HepG2 (cell line): ENCODE data around the gene TRAPPC12. TPM values are rescaled to one million over a fixed set of nuclear protein-coding genes. Genes with fewer than 3 reads are reported as not detected.

Experiments
- ATAC-seq: fragments of 200-7000 bp; cut with Tn5 transposase; 3 replicates; pipeline ENCODE4 v1.9.1; 2020; ENCODE audit warnings: mild to moderate bottlenecking, moderate library complexity
- BruUV-seq: library from RNA; stranded (reverse); fragments of 400-500 nt; replicated peaks from 2 replicates; lab custom pipeline; 2021; lab: Mats Ljungman, UMichigan
- CTCF ChIA-PET: fragments of 300-600 bp; formaldehyde crosslinking; extraction: SDS; loops from one replicate; lab custom pipeline; 2021; ENCODE audit warnings: low total read pairs, inconsistent platforms, low intra/inter-chr PET ratio; lab: Yijun Ruan, JAX
- POLR2A ChIA-PET: fragments of 350-600 bp; sonication (Branson Sonifier 250); formaldehyde crosslinking; loops from one replicate; lab custom pipeline; 2020; ENCODE audit warnings: antibody characterized with exemption, inconsistent platforms; lab: Yijun Ruan, JAX
- DNase-seq: peaks from one replicate; pipeline ENCODE4 v3.0.0-alpha.2; 2015; ENCODE audit warnings: low spot score
- FAIRE-seq: peaks from 3 replicates; lab custom pipeline; 2011; peaks lifted over from hg19 to GRCh38; lab: Jason Lieb, UNC
- H2AFZ ChIP-seq: one replicate; pipeline ENCODE4 v1.6.1; 2011; ENCODE audit warnings: low read length, inconsistent platforms
- H3K27ac ChIP-seq: fragments of 300-600 bp; 3 replicates; pipeline ENCODE4 v1.8.0; 2011; ENCODE audit warnings: mixed run types, mild to moderate bottlenecking, mixed read lengths, low read length, inconsistent platforms; ENCODE audit not compliant: insufficient read depth; ENCODE audit errors: extremely low read length
- H3K27me3 ChIP-seq, 2 experiments: fragments of 200-600 bp in 1 of 2; 2 replicates in 1 of 2; 3 replicates in 1 of 2; pipeline versions ENCODE4 v1.6.0 to v1.8.0; 2011; ENCODE audit warnings: low read length in 2 of 2, mild to moderate bottlenecking in 2 of 2, moderate library complexity in 2 of 2, inconsistent platforms in 1 of 2; ENCODE audit not compliant: insufficient read depth in 2 of 2, control insufficient read depth in 1 of 2
- H3K36me3 ChIP-seq, 2 experiments: fragments of 200-600 bp in 1 of 2; replicated peaks in 1 of 2; 2 replicates in 1 of 2; 3 replicates in 1 of 2; pipeline versions ENCODE4 v1.5.1 to v1.8.0; 2011; ENCODE audit warnings: low read length in 2 of 2, inconsistent platforms in 1 of 2; ENCODE audit not compliant: insufficient read depth in 2 of 2, control insufficient read depth in 1 of 2
- H3K4me1 ChIP-seq: 2 replicates; pipeline ENCODE4 v1.5.1; 2012; ENCODE audit warnings: low read length, inconsistent platforms; ENCODE audit not compliant: insufficient read depth
- H3K4me2 ChIP-seq: 2 replicates; pipeline ENCODE4 v1.6.0; 2011; ENCODE audit warnings: low read depth, low read length, inconsistent platforms
- H3K4me3 ChIP-seq, 3 experiments: fragments of 200-600 bp in 1 of 3; sonication (generic), shearing (Covaris generic) in 1 of 3; replicated peaks in 1 of 3; 2 replicates each; pipeline ENCODE4 v1.5.1; 2011 to 2016; ENCODE audit warnings: low read length in 3 of 3, inconsistent platforms in 2 of 3, low read depth in 2 of 3, mild to moderate bottlenecking in 2 of 3, control low read depth in 1 of 3, mixed read lengths in 1 of 3; ENCODE audit not compliant: insufficient read depth in 1 of 3
- H3K79me2 ChIP-seq: one replicate; pipeline ENCODE4 v1.6.1; 2011; ENCODE audit warnings: low read length, inconsistent platforms; ENCODE audit not compliant: insufficient read depth
- H3K9ac ChIP-seq: 2 replicates; pipeline ENCODE4 v1.6.0; 2011; ENCODE audit warnings: mild to moderate bottlenecking, low read depth, low read length, inconsistent platforms; ENCODE audit not compliant: insufficient read depth
- H3K9me3 ChIP-seq: 2 replicates; pipeline ENCODE4 v1.5.1; 2012; ENCODE audit warnings: mild to moderate bottlenecking, low read length
- H4K20me1 ChIP-seq: 2 replicates; pipeline ENCODE4 v1.6.0; 2011; ENCODE audit warnings: inconsistent platforms, mild to moderate bottlenecking, low read length, moderate library complexity; ENCODE audit not compliant: insufficient read depth
- BRCA1 ChIP-seq: sonication (generic); formaldehyde crosslinking; IDR thresholded peaks from 2 replicates; pipeline ENCODE4 v1.4.0; 2020; ENCODE audit warnings: missing genetic modification reagents
- FOXA1 ChIP-seq, 2 experiments: fragments of 450-650 bp in 1 of 2; sonication (generic) in 1 of 2; formaldehyde crosslinking in 1 of 2; IDR thresholded peaks; 2 replicates each; pipeline versions ENCODE4 v1.4.0 to v1.6.1; 2016 to 2020; ENCODE audit warnings: missing genetic modification reagents in 1 of 2
- MTF2 ChIP-seq: sonication (generic); formaldehyde crosslinking; IDR thresholded peaks from 2 replicates; pipeline ENCODE4 v1.5.0; 2020; ENCODE audit warnings: missing genetic modification reagents, borderline replicate concordance
- NFIC ChIP-seq: IDR thresholded peaks from 2 replicates; pipeline ENCODE4 v1.6.1; 2012; ENCODE audit warnings: mild to moderate bottlenecking, low read length, inconsistent platforms
- SRSF9 ChIP-seq: fragments of 200-400 bp; formaldehyde crosslinking; IDR thresholded peaks from 2 replicates; pipeline ENCODE4 v1.6.1; 2018; ENCODE audit warnings: borderline replicate concordance, mild to moderate bottlenecking, low read depth, low read length; ENCODE audit not compliant: insufficient read depth, poor library complexity, severe bottlenecking
- SUZ12 ChIP-seq: fragments of 150-350 bp; IDR thresholded peaks from 2 replicates; pipeline ENCODE4 v1.6.1; 2014; ENCODE audit warnings: low read depth, low read length
- TCF7 ChIP-seq: sonication (generic); IDR thresholded peaks from 2 replicates; pipeline ENCODE4 v1.6.1; 2016; ENCODE audit warnings: antibody characterized with exemption, low read depth
- TRIM24 ChIP-seq: sonication (generic); formaldehyde crosslinking; IDR thresholded peaks from 2 replicates; pipeline ENCODE4 v1.8.0; 2022; ENCODE audit warnings: mild to moderate bottlenecking, missing genetic modification reagents
- ZFP82 ChIP-seq: sonication (generic); formaldehyde crosslinking; IDR thresholded peaks from 2 replicates; pipeline ENCODE4 v1.5.1; 2020; ENCODE audit warnings: mild to moderate bottlenecking, missing genetic modification reagents, borderline replicate concordance
- ZNF143 ChIP-seq: sonication (generic); formaldehyde crosslinking; IDR thresholded peaks from 2 replicates; pipeline ENCODE4 v1.4.0; 2020; ENCODE audit warnings: missing genetic modification reagents
- ZNF3 ChIP-seq: IDR thresholded peaks from 2 replicates; pipeline ENCODE4 v1.7.0; 2017; ENCODE audit warnings: inconsistent platforms
- ZNF639 ChIP-seq: conservative IDR thresholded peaks from 2 replicates; pipeline ENCODE4 v1.6.1; 2018; ENCODE audit warnings: missing genetic modification reagents
- WGBS: methylation state at CpG from one replicate; pipeline ENCODE4 v1.1.6; 2017; ENCODE audit warnings: low lambda C conversion rate; 5-methylcytosine and 5-hydroxymethylcytosine counted together
- in situ Hi-C: cut with HindIII; loops from 2 replicates; pipeline ENCODE4 v1.10.0; 2017; ENCODE audit warnings: low pct_unique_long_range_greater_than_20kb; ENCODE audit not compliant: extremely low pct_ligation_motif_present
- intact Hi-C: fragments of 100-400 bp; cut with micrococcal nuclease; formaldehyde crosslinking; loops from one replicate; pipeline ENCODE4 v1.10.0; 2022; ENCODE audit not compliant: unreplicated experiment
- polyA plus RNA-seq, 8 experiments: library from polyadenylated mRNA; depleted of rRNA in 3 of 8; stranded (reverse) in 7 of 8; unstranded in 1 of 8; fragments of >200 nt; fragmentation: Illumina TruSeq in 4 of 8; extraction: Trizol in 4 of 8; gene quantifications; 2 replicates each; pipeline versions ENCODE4 v1.2.1 to v1.2.3, GENCODE V29; 2011 to 2016; ENCODE audit warnings: low read depth in 4 of 8, missing spikeins in 1 of 8, mixed read lengths in 1 of 8; ENCODE audit not compliant: insufficient read depth in 1 of 8
- total RNA-seq, 5 experiments: library from RNA; depleted of rRNA; stranded (reverse); fragments of >200 nt; fragmentation: Illumina TruSeq; extraction: Trizol; gene quantifications; 2 replicates each; pipeline ENCODE4 v1.2.3, GENCODE V29; 2016; ENCODE audit warnings: low read depth in 1 of 5

TRAPPC12 gene
- total and polyA plus RNA-seq, 2 of the 13 experiments (the other 11 are each of a cell fraction or from before 2014, with no cell fraction given): 46.4 to 97.7 TPM

GRCh38 chr2:3404349-3404894 lies 24.9 kb downstream of the TRAPPC12 start:
- ATAC-seq (no peak), DNase-seq (no peak)
- 96% methylated on average over 11 of the region's 11 CpGs for WGBS
- H2AFZ ChIP-seq: no peak overlapping the region
- no peaks in the 10 kb centered on the region for H4K20me1 ChIP-seq
- TF ChIP-seq ZNF143 (CRISPR knock-in tag) (no peak), ZNF639 (CRISPR knock-in tag) (no peak)
- TF ChIP-seq, all 625 proteins: peak for 0
- no TSS peak for BruUV-seq
- H3K79me2 ChIP-seq: no peaks in the 10 kb centered on the region
- FAIRE-seq: no peak
- POLR2A ChIA-PET: no interaction called here
- H3K4me2 ChIP-seq: no peak overlapping the region
- H3K27me3 ChIP-seq: no peaks in the 10 kb centered on the region
- no peaks in the 10 kb centered on the region for H3K9me3 ChIP-seq
- CTCF ChIA-PET: no interaction called here
- no peak overlapping the region for H3K27ac ChIP-seq
- no peak overlapping the region for H3K4me3 ChIP-seq
- no peak overlapping the region for H3K9ac ChIP-seq
- in situ Hi-C loops (no loop called here), intact Hi-C loops (no loop called here)
- peaks cover 21 to 66% of the 10 kb centered on the region in 2 experiments for H3K36me3 ChIP-seq
- H3K4me1 ChIP-seq: no peaks in the 10 kb centered on the region

GRCh38 chr2:3405307-3405706 lies 25.8 kb downstream of the TRAPPC12 start:
- no peak for FAIRE-seq

More at GRCh38 chr2:3405307-3405706, 25.8 kb downstream of the TRAPPC12 start:
- TF ChIP-seq MTF2 (CRISPR knock-in tag): no peak
- TF ChIP-seq BRCA1 (CRISPR knock-in tag): no peak
- TF ChIP-seq SUZ12: no peak
- TF ChIP-seq SRSF9: no peak
- no peak for TF ChIP-seq NFIC
- no peak for TF ChIP-seq FOXA1 (IDR thresholded peaks at IDR 0.05)
- no peak for TF ChIP-seq FOXA1 (CRISPR knock-in tag; IDR thresholded peaks at IDR 0.05)
- no peak for TF ChIP-seq TRIM24 (CRISPR knock-in tag)
- TF ChIP-seq ZFP82 (CRISPR knock-in tag): no peak
- no peak for TF ChIP-seq TCF7
- no peak for TF ChIP-seq ZNF3 (CRISPR knock-in tag)
- Histone ChIP-seq H3K4me1 (no peaks in the 10 kb centered on the region), H3K79me2 (no peaks in the 10 kb centered on the region), H3K4me2 (no peak overlapping the region), H3K9ac (no peak overlapping the region), H3K4me3 (no peak overlapping the region), H4K20me1 (no peaks in the 10 kb centered on the region), H3K36me3 (peaks cover 24 to 69% of the 10 kb centered on the region in 2 experiments), H3K27me3 (no peaks in the 10 kb centered on the region), H3K27ac (no peak overlapping the region), H3K9me3 (no peaks in the 10 kb centered on the region), H2AFZ (no peak overlapping the region)
- CTCF ChIA-PET: no interaction called here
- BruUV-seq: no TSS peak
- WGBS: 98% methylated on average over 6 of the region's 6 CpGs
- POLR2A ChIA-PET: interaction anchor here (0.8 kb wide), 1 partner anchor 17 kb away, joined by 3 read pairs; no protein-coding TSS in a partner anchor
- in situ Hi-C loops (no loop called here), intact Hi-C loops (no loop called here)
- no peak for ATAC-seq
- DNase-seq: no peak
